Caco-2 (cell line): ENCODE data around the gene PAN2. TPM values are rescaled to one million over a fixed set of nuclear protein-coding genes. Genes with fewer than 3 reads are reported as not detected.

ENCODE experiments used
- BruUV-seq: library from RNA; stranded (reverse); fragments of 400-500 nt; replicated peaks from 2 replicates; lab custom pipeline; 2021; lab: Mats Ljungman, UMichigan
- CTCF ChIA-PET: fragments of 300-600 bp; sonication (Branson Sonifier 250); formaldehyde crosslinking; loops from one replicate; lab custom pipeline; 2022; ENCODE audit warnings: antibody characterized with exemption; lab: Charles Lee
- POLR2A ChIA-PET: fragments of 300-600 bp; sonication (Branson Sonifier 250); formaldehyde crosslinking; loops from one replicate; lab custom pipeline; 2022; ENCODE audit warnings: antibody characterized with exemption; lab: Charles Lee
- DNase-seq, 2 experiments: peaks; one replicate each; pipeline versions ENCODE4 v3.0.0 to v3.0.0-alpha.2; 2020 to 2022
- H3K27me3 ChIP-seq: replicated peaks from 2 replicates; pipeline ENCODE4 v1.6.0; 2011; ENCODE audit warnings: low read length; ENCODE audit not compliant: control insufficient read depth, insufficient read depth
- H3K36me3 ChIP-seq: 2 replicates; pipeline ENCODE4 v1.5.1; 2011; ENCODE audit warnings: low read length; ENCODE audit not compliant: control insufficient read depth, insufficient read depth
- H3K4me1 ChIP-seq: fragments of 250-450 bp; sonication (Bioruptor Pico); 2 replicates; pipeline ENCODE4 v1.5.1; 2020; ENCODE audit warnings: mild to moderate bottlenecking
- H3K4me3 ChIP-seq: 2 replicates; pipeline ENCODE4 v1.5.1; 2011; ENCODE audit warnings: low read depth, mild to moderate bottlenecking, control low read depth, low read length
- H3K9me3 ChIP-seq: fragments of 250-450 bp; sonication (Bioruptor Pico); 2 replicates; pipeline ENCODE4 v1.5.1; 2020; ENCODE audit warnings: mild to moderate bottlenecking, moderate library complexity
- H3K27ac Mint-ChIP-seq: one replicate; pipeline ENCODE4 v1.8.0; 2022; ENCODE audit warnings: mixed read lengths; ENCODE audit not compliant: unreplicated experiment
- H3K27me3 Mint-ChIP-seq: one replicate; pipeline ENCODE4 v1.8.0; 2022; ENCODE audit warnings: mixed read lengths; ENCODE audit not compliant: insufficient read depth, unreplicated experiment
- H3K36me3 Mint-ChIP-seq: one replicate; pipeline ENCODE4 v1.8.0; 2022; ENCODE audit warnings: mild to moderate bottlenecking, mixed read lengths; ENCODE audit not compliant: insufficient read depth, unreplicated experiment
- H3K4me1 Mint-ChIP-seq: one replicate; pipeline ENCODE4 v1.8.0; 2022; ENCODE audit warnings: low read depth, mixed read lengths; ENCODE audit not compliant: unreplicated experiment
- H3K4me3 Mint-ChIP-seq: one replicate; pipeline ENCODE4 v1.8.0; 2022; ENCODE audit warnings: mild to moderate bottlenecking, moderate library complexity, mixed read lengths; ENCODE audit not compliant: unreplicated experiment
- H3K9me3 Mint-ChIP-seq: one replicate; pipeline ENCODE4 v1.8.0; 2022; ENCODE audit warnings: mixed read lengths; ENCODE audit not compliant: unreplicated experiment
- CTCF ChIP-seq, 2 experiments: fragments of 200-600 bp in 1 of 2; IDR thresholded peaks; 1 replicate in 1 of 2; 2 replicates in 1 of 2; pipeline versions ENCODE4 v1.5.1 to v1.8.0; 2011 to 2022; ENCODE audit warnings: antibody characterized with exemption in 1 of 2, control low read depth in 1 of 2, inconsistent platforms in 1 of 2, low read depth in 1 of 2, low read length in 1 of 2, mild to moderate bottlenecking in 1 of 2, moderate library complexity in 1 of 2; ENCODE audit not compliant: insufficient read depth in 1 of 2, severe bottlenecking in 1 of 2, unreplicated experiment in 1 of 2
- intact Hi-C: fragments of 100-400 bp; cut with micrococcal nuclease; formaldehyde crosslinking; loops from one replicate; pipeline ENCODE4 v1.10.0; 2022; ENCODE audit not compliant: unreplicated experiment
- total RNA-seq: library from RNA; stranded (reverse); gene quantifications from 2 replicates; pipeline ENCODE4 v1.2.3, GENCODE V29; 2022

The PAN2 gene
- total RNA-seq, 1 experiment from 2014 or later: 30.0 TPM

- Histone ChIP-seq H3K9me3 (no peaks in the 10 kb centered on the region), H3K4me1 (peaks cover 19% of the 10 kb centered on the region), H3K36me3 (no peaks in the 10 kb centered on the region), H3K4me3 (no peak overlapping the region), H3K27me3 (no peaks in the 10 kb centered on the region)
- no peak overlapping the region for H3K27ac Mint-ChIP-seq
- H3K36me3 Mint-ChIP-seq: peaks cover 63% of the 10 kb centered on the region
- intact Hi-C loops: no loop called here
- no peak for DNase-seq
- ChIA-PET POLR2A (no interaction called here), CTCF (no interaction called here)
- H3K4me1 Mint-ChIP-seq: peaks cover 17% of the 10 kb centered on the region
- no peaks in the 10 kb centered on the region for H3K27me3 Mint-ChIP-seq
- BruUV-seq: no TSS peak
- H3K9me3 Mint-ChIP-seq: no peaks in the 10 kb centered on the region
- TF ChIP-seq CTCF (IDR thresholded peaks at IDR 0.05; ENCODE audit: insufficient read depth in 1 of 2, low read depth in 1 of 2, low read length in 1 of 2, severe bottlenecking in 1 of 2, unreplicated experiment in 1 of 2): no peak
- no peak overlapping the region for H3K4me3 Mint-ChIP-seq
Measured at GRCh38 chr12:56297400-56297799, 36.4 kb downstream of the PAN2 start.

- H3K36me3 Mint-ChIP-seq: peaks cover 63% of the 10 kb centered on the region
- no peak overlapping the region for H3K4me3 ChIP-seq
- intact Hi-C loops: no loop called here
- H3K4me1 Mint-ChIP-seq: peaks cover 14% of the 10 kb centered on the region
- H3K27me3 Mint-ChIP-seq: no peaks in the 10 kb centered on the region
- H3K27ac Mint-ChIP-seq: no peak overlapping the region
- H3K4me1 ChIP-seq: peaks cover 23% of the 10 kb centered on the region
- ChIA-PET POLR2A (no interaction called here), CTCF (no interaction called here)
- no peaks in the 10 kb centered on the region for H3K36me3 ChIP-seq
- no peaks in the 10 kb centered on the region for H3K9me3 ChIP-seq
- H3K4me3 Mint-ChIP-seq: no peak overlapping the region
- no peak for DNase-seq
- no peaks in the 10 kb centered on the region for H3K9me3 Mint-ChIP-seq
- no peaks in the 10 kb centered on the region for H3K27me3 ChIP-seq
- TF ChIP-seq CTCF (IDR thresholded peaks at IDR 0.05; ENCODE audit: insufficient read depth in 1 of 2, low read depth in 1 of 2, low read length in 1 of 2, severe bottlenecking in 1 of 2, unreplicated experiment in 1 of 2): no peak
- BruUV-seq: no TSS peak
Measured at GRCh38 chr12:56296295-56296694, 37.5 kb downstream of the PAN2 start.

- no peaks in the 10 kb centered on the region for H3K27me3 Mint-ChIP-seq
- no peak overlapping the region for H3K4me3 Mint-ChIP-seq
- H3K27me3 ChIP-seq: no peaks in the 10 kb centered on the region
- no peaks in the 10 kb centered on the region for H3K9me3 ChIP-seq
- intact Hi-C loops: no loop called here
- H3K4me1 ChIP-seq: peaks cover 21% of the 10 kb centered on the region
- H3K4me1 Mint-ChIP-seq: peaks cover 18% of the 10 kb centered on the region
- ChIA-PET CTCF (no interaction called here), POLR2A (no interaction called here)
- H3K9me3 Mint-ChIP-seq: no peaks in the 10 kb centered on the region
- H3K36me3 Mint-ChIP-seq: peaks cover 62% of the 10 kb centered on the region
- no peak for TF ChIP-seq CTCF (IDR thresholded peaks at IDR 0.05; ENCODE audit: insufficient read depth in 1 of 2, low read depth in 1 of 2, low read length in 1 of 2, severe bottlenecking in 1 of 2, unreplicated experiment in 1 of 2)
- H3K27ac Mint-ChIP-seq: no peak overlapping the region
- DNase-seq: no peak
- H3K4me3 ChIP-seq: no peak overlapping the region
- H3K36me3 ChIP-seq: no peaks in the 10 kb centered on the region
- BruUV-seq: no TSS peak
Measured at GRCh38 chr12:56293795-56294194, 40.0 kb downstream of the PAN2 start.
